Activated B cell treated with CpG ODN at 0.5 μM for 24 hours (primary cell): ENCODE results near the gene INPP4A. TPM values are rescaled to one million over a fixed set of nuclear protein-coding genes. Genes with fewer than 3 reads are reported as not detected.

ENCODE experiments used
- ATAC-seq: fragments of 200-7000 bp; cut with Tn5 transposase; one replicate; pipeline ENCODE4 v1.10.0; 2021; ENCODE audit warnings: low read depth, mild to moderate bottlenecking, moderate library complexity
- CTCF ChIA-PET: fragments of 350-600 bp; sonication (Branson Sonifier 250); formaldehyde crosslinking; loops from one replicate; lab custom pipeline; 2021; ENCODE audit warnings: antibody characterized with exemption; lab: Charles Lee
- POLR2A ChIA-PET: fragments of 350-600 bp; sonication (Branson Sonifier 250); formaldehyde crosslinking; loops from one replicate; lab custom pipeline; 2021; ENCODE audit warnings: antibody characterized with exemption; lab: Charles Lee
- DNase-seq: peaks from one replicate; pipeline ENCODE4 v3.0.0; 2022
- H3K27ac Mint-ChIP-seq: one replicate; pipeline ENCODE4 v1.8.0; 2020; ENCODE audit warnings: mixed read lengths
- H3K27me3 Mint-ChIP-seq: one replicate; pipeline ENCODE4 v1.8.0; 2021; ENCODE audit warnings: mixed read lengths
- H3K36me3 Mint-ChIP-seq: one replicate; pipeline ENCODE4 v1.8.0; 2021; ENCODE audit warnings: low read depth, mixed read lengths
- H3K4me1 Mint-ChIP-seq: one replicate; pipeline ENCODE4 v1.8.0; 2021; ENCODE audit warnings: mixed read lengths
- H3K4me3 Mint-ChIP-seq: one replicate; pipeline ENCODE4 v1.8.0; 2020; ENCODE audit warnings: mild to moderate bottlenecking, mixed read lengths
- H3K9me3 Mint-ChIP-seq: one replicate; pipeline ENCODE4 v1.8.0; 2020; ENCODE audit warnings: mixed read lengths
- intact Hi-C: fragments of 100-400 bp; cut with micrococcal nuclease; formaldehyde crosslinking; loops from one replicate; pipeline ENCODE4 v1.15.1; 2024
- total RNA-seq: library from RNA; stranded (reverse); gene quantifications from 2 replicates; pipeline ENCODE4 v1.2.3, GENCODE V29; 2022
- TF ChIP-seq, protein P1 (sequence below): fragments of 200-600 bp; IDR thresholded peaks from one replicate; pipeline ENCODE4 v1.8.0; 2022; ENCODE audit warnings: antibody characterized with exemption, mild to moderate bottlenecking

The INPP4A gene
- total RNA-seq, 1 donor from 2014 or later = 26.6 TPM

DNA sequence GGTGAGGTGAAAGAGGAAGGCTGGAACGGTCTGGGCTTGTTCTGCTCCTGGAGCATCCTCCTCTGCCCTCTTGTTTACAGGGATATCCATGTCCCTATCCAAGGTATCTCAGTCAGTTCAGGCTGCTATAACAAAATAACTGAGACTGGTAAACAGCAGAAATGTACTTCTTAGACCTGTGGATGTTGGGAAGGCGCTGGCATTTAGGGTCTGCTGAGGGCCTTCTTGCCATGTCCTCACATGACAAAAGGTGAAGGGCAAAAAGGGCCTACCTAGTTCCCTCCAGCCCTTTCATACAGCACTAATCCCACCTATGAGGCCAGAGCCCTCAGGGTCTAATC, 65.6 kb downstream of the INPP4A start:
- Mint-ChIP-seq H3K27me3 (no peaks in the 10 kb centered on the region), H3K9me3 (no peaks in the 10 kb centered on the region), H3K36me3 (no peaks in the 10 kb centered on the region), H3K4me1 (peaks cover 29% of the 10 kb centered on the region), H3K27ac (no peak overlapping the region), H3K4me3 (no peak overlapping the region)
- ATAC-seq (no peak), DNase-seq (no peak)
- POLR2A ChIA-PET = no interaction called here
- CTCF ChIA-PET = no interaction called here
- TF ChIP-seq, protein P1, sequence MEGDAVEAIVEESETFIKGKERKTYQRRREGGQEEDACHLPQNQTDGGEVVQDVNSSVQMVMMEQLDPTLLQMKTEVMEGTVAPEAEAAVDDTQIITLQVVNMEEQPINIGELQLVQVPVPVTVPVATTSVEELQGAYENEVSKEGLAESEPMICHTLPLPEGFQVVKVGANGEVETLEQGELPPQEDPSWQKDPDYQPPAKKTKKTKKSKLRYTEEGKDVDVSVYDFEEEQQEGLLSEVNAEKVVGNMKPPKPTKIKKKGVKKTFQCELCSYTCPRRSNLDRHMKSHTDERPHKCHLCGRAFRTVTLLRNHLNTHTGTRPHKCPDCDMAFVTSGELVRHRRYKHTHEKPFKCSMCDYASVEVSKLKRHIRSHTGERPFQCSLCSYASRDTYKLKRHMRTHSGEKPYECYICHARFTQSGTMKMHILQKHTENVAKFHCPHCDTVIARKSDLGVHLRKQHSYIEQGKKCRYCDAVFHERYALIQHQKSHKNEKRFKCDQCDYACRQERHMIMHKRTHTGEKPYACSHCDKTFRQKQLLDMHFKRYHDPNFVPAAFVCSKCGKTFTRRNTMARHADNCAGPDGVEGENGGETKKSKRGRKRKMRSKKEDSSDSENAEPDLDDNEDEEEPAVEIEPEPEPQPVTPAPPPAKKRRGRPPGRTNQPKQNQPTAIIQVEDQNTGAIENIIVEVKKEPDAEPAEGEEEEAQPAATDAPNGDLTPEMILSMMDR = no peak
- intact Hi-C loops = no loop called here

DNA sequence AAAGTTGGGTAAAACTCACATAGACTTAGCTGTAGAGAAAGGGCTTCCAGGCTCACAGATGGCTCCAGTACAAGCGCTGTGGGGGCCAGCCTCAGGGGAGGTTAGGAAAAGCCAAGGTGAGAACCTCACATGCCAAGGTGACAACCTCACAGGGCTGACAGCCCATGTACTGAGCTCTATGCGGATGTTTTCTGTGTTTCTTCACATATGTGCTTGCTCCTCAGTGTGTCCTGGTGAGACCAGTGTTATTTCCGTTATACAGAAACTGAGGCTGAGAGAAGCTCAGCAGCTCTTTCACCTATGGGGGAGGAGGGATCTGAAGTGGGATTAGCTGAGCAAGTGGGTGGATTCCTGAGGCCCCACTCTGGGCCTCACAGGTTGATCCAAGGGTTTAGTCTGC, 67.3 kb downstream of the INPP4A start:
- intact Hi-C loops = no loop called here
- no peaks in the 10 kb centered on the region for H3K9me3 Mint-ChIP-seq
- H3K27me3 Mint-ChIP-seq = no peaks in the 10 kb centered on the region
- POLR2A ChIA-PET = no interaction called here
- H3K4me3 Mint-ChIP-seq = no peak overlapping the region
- CTCF ChIA-PET = no interaction called here
- TF ChIP-seq, protein P1 = no peak
- H3K27ac Mint-ChIP-seq = no peak overlapping the region
- no peak for DNase-seq
- no peak for ATAC-seq
- H3K4me1 Mint-ChIP-seq = peaks cover 15% of the 10 kb centered on the region
- H3K36me3 Mint-ChIP-seq = no peaks in the 10 kb centered on the region

DNA sequence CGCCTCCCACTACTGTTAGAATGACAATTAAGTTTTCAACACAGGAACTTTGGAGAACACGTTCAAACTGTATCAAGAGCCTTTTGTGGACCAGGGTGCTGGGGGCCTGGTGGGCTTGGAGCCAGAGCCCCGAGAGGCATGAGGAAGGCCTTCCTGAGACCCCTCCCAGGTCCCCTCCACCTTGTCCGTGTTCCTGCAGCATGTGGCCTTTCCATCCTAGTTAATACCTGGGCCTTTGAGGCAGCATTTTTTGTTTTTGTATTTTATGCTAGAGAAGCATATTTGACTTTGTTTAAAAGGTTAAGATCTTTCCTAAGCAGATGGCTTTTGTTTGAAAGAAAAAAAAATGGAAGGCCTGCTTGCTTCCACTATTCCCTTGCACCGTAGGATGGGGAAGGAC, 68.0 kb downstream of the INPP4A start:
- Mint-ChIP-seq H3K27ac (no peak overlapping the region), H3K9me3 (no peaks in the 10 kb centered on the region), H3K4me1 (peaks cover 10% of the 10 kb centered on the region), H3K27me3 (no peaks in the 10 kb centered on the region), H3K4me3 (no peak overlapping the region), H3K36me3 (no peaks in the 10 kb centered on the region)
- POLR2A ChIA-PET = no interaction called here
- ATAC-seq (no peak), DNase-seq (no peak)
- TF ChIP-seq, protein P1 = no peak
- CTCF ChIA-PET = no interaction called here
- intact Hi-C loops = no loop called here

DNA sequence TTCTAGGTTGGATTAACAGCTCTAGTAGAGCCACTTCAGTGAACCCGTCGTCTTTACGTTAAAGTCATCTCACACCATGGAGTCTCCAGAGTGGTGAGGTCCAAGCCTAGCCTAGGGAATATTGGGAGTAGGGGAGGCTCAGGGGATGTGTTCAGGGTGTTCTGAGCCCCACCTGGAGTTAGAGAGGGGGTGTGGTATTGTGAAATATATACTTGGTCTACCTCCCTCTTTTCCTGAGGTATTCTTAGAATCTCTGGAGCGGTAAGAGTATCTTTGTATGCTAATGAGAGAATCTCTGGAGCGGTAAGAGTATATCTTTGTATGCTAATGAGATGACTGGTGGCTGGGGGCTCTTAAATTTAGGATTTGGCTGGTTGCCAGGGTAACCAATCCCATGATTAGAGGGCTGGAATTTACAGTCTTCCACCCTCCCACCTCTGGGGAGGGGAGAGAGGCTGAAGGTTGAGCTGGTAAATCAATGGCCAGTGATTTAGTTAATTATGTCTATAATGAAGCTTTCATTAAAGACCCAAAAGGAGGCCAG, 69.5 kb downstream of the INPP4A start:
- ChIA-PET CTCF (no interaction called here), POLR2A (no interaction called here)
- Mint-ChIP-seq H3K27me3 (no peaks in the 10 kb centered on the region), H3K9me3 (no peaks in the 10 kb centered on the region), H3K4me3 (no peak overlapping the region), H3K27ac (no peak overlapping the region), H3K4me1 (no peaks in the 10 kb centered on the region), H3K36me3 (no peaks in the 10 kb centered on the region)
- TF ChIP-seq, protein P1 = no peak
- ATAC-seq (no peak), DNase-seq (no peak)
- intact Hi-C loops = no loop called here

DNA sequence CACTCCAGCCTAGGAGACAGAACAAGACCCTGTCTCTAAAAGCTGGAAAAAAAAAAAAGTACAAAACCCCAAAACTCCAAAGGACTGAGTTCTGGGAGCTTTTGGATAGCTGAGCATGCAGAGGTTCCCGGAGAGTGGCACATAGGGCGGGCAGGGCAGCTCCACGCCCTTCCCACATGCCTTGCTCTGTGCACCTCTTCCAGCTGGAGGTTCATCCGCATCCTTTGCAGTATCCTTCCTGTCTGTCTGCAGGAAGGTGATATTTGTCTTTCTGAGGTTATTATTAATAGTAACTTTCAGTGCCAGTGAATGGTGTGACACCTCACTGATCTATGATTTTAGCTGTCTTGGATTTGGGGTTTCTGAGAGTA, 70.2 kb downstream of the INPP4A start:
- Mint-ChIP-seq H3K4me1 (no peaks in the 10 kb centered on the region), H3K9me3 (no peaks in the 10 kb centered on the region), H3K27ac (no peak overlapping the region), H3K27me3 (no peaks in the 10 kb centered on the region), H3K4me3 (no peak overlapping the region), H3K36me3 (no peaks in the 10 kb centered on the region)
- ChIA-PET POLR2A (no interaction called here), CTCF (no interaction called here)
- TF ChIP-seq, protein P1 = no peak
- DNase-seq (no peak), ATAC-seq (no peak)
- intact Hi-C loops = no loop called here
